Tibial nerve (tissue), 4 donors: ENCODE results near the gene COPZ1. TPM values are rescaled to one million over a fixed set of nuclear protein-coding genes. Genes with fewer than 3 reads are reported as not detected.

Experiments used
- DNase-seq, 2 donors: peaks; one replicate each; pipeline ENCODE4 v3.0.0-alpha.2; 2019; ENCODE audit warnings: low spot score in 2 of 2
- H3K27ac ChIP-seq, 4 donors: fragments of 200-600 bp; sonication (generic) in 3 of 4; one replicate each; pipeline ENCODE4 v1.5.1; 2017 to 2019; ENCODE audit warnings: mild to moderate bottlenecking in 1 of 4
- H3K27me3 ChIP-seq, 2 donors: fragments of 200-600 bp; sonication (generic) in 1 of 2; one replicate each; pipeline versions ENCODE4 v1.5.1 to v1.6.0; 2017 to 2019
- H3K36me3 ChIP-seq, 3 donors: fragments of 200-600 bp; sonication (generic); one replicate each; pipeline ENCODE4 v1.5.1; 2018 to 2019
- H3K4me1 ChIP-seq, 4 donors: fragments of 200-600 bp; sonication (generic) in 3 of 4; one replicate each; pipeline ENCODE4 v1.5.1; 2017 to 2019
- H3K4me3 ChIP-seq, 4 donors: fragments of 200-600 bp; sonication (generic) in 3 of 4; one replicate each; pipeline ENCODE4 v1.5.1; 2017 to 2019; ENCODE audit warnings: mild to moderate bottlenecking in 1 of 4, moderate library complexity in 1 of 4
- H3K9me3 ChIP-seq, 4 donors: fragments of 200-600 bp; sonication (generic) in 3 of 4; one replicate each; pipeline ENCODE4 v1.5.1; 2017 to 2019
- CTCF ChIP-seq, 5 experiments: fragments of 200-600 bp in 3 of 5; fragments of 450-650 bp in 2 of 5; sonication (generic) in 3 of 5; IDR thresholded peaks; one replicate each; pipeline ENCODE4 v1.5.1; 2016 to 2019; ENCODE audit warnings: antibody characterized with exemption in 5 of 5, mild to moderate bottlenecking in 3 of 5, moderate library complexity in 2 of 5
- EP300 ChIP-seq, 2 donors: sonication (generic); formaldehyde crosslinking; IDR thresholded peaks; one replicate each; pipeline ENCODE4 v1.6.1; 2017; ENCODE audit warnings: antibody characterized with exemption in 2 of 2, mild to moderate bottlenecking in 1 of 2
- POLR2A ChIP-seq, 2 donors: fragments of 450-650 bp; IDR thresholded peaks; one replicate each; pipeline ENCODE4 v1.6.1; 2017; ENCODE audit warnings: antibody characterized with exemption in 2 of 2, mild to moderate bottlenecking in 2 of 2, moderate library complexity in 2 of 2
- WGBS, 2 donors: methylation state at CpG; one replicate each; pipeline ENCODE4 v1.1.5; 2018; 5-methylcytosine and 5-hydroxymethylcytosine counted together
- total RNA-seq, 4 donors: library from RNA; depleted of rRNA; stranded (reverse); fragments of >200 nt; gene quantifications; one replicate each; pipeline ENCODE4 v1.1.0, GENCODE V29; 2016

The COPZ1 gene
- total RNA-seq, 4 donors from 2014 or later = 38.0 to 52.0 (median 43.6) TPM

- TF ChIP-seq POLR2A (IDR thresholded peaks at IDR 0.05) (no peak), CTCF (IDR thresholded peaks at IDR 0.05) (no peak)
- no peaks in the 10 kb centered on the region for H3K9me3 ChIP-seq
- H3K4me3 ChIP-seq = no peak overlapping the region
- H3K27me3 ChIP-seq = no peaks in the 10 kb centered on the region
- 79 to 84% methylated on average over 3 of the region's 3 CpGs for WGBS, 2 donors
- no peak for DNase-seq
- H3K36me3 ChIP-seq = no peaks in the 10 kb centered on the region
- H3K4me1 ChIP-seq = peaks cover 0 to 33% (median 11%) of the 10 kb centered on the region in 4 donors
- H3K27ac ChIP-seq = peak overlapping the region in 1 of 4 donors; percentile 46
Observed at GRCh38 chr12:54383041-54383609, 58.2 kb downstream of the COPZ1 start.

- WGBS, 2 donors = 77 to 100% methylated on average over 1 of the region's 1 CpG
- Histone ChIP-seq H3K36me3 (no peaks in the 10 kb centered on the region), H3K27me3 (no peaks in the 10 kb centered on the region), H3K4me1 (peaks cover 0 to 22% (median 7%) of the 10 kb centered on the region in 4 donors), H3K4me3 (peak within 1 kb of the TSS in 1 of 4 donors; percentile 16), H3K27ac (peak within 1 kb of the TSS in 3 of 4 donors; percentile 54 to 75 (median 56)), H3K9me3 (no peaks in the 10 kb centered on the region)
- no peak for DNase-seq
- TF ChIP-seq POLR2A (IDR thresholded peaks at IDR 0.05) (no peak), EP300 (IDR thresholded peaks at IDR 0.05) (peak in 1 of 2 donors; percentile 8)
Observed at GRCh38 chr12:54384591-54385041, 59.7 kb downstream of the COPZ1 start, which contains the start of gene ZNF385A. TSS of gene ZNF385A (minus strand) at chr12:54384733. CDS start at chr12:54384514, 219 bp downstream.

- DNase-seq = no peak
- no peak for TF ChIP-seq CTCF (IDR thresholded peaks at IDR 0.05)
- TF ChIP-seq EP300 (IDR thresholded peaks at IDR 0.05) = no peak
- no peak for TF ChIP-seq POLR2A (IDR thresholded peaks at IDR 0.05)
- WGBS, 2 donors = 42 to 61% methylated on average over 8 to 10 of the region's 10 CpGs
- Histone ChIP-seq H3K4me3 (no peak overlapping the region), H3K36me3 (no peaks in the 10 kb centered on the region), H3K27ac (peak overlapping the region in 3 of 4 donors; percentile 54 to 75 (median 56)), H3K9me3 (no peaks in the 10 kb centered on the region), H3K27me3 (no peaks in the 10 kb centered on the region), H3K4me1 (peaks cover 0 to 19% (median 6%) of the 10 kb centered on the region in 4 donors)
Observed at GRCh38 chr12:54385251-54385914, 60.5 kb downstream of the COPZ1 start.

- WGBS, 2 donors = 76 to 81% methylated on average over 3 of the region's 3 CpGs
- Histone ChIP-seq H3K27ac (peak overlapping the region in 1 of 4 donors; percentile 11), H3K36me3 (no peaks in the 10 kb centered on the region), H3K4me3 (no peak overlapping the region), H3K9me3 (no peaks in the 10 kb centered on the region), H3K27me3 (no peaks in the 10 kb centered on the region), H3K4me1 (peaks cover 0 to 28% (median 11%) of the 10 kb centered on the region in 4 donors)
- DNase-seq = no peak
- TF ChIP-seq POLR2A (IDR thresholded peaks at IDR 0.05) (no peak), CTCF (IDR thresholded peaks at IDR 0.05) (no peak), EP300 (IDR thresholded peaks at IDR 0.05) (no peak)
Observed at GRCh38 chr12:54386403-54387113, 61.6 kb downstream of the COPZ1 start.

GRCh38 chr12:54387114-54387467, 62.2 kb downstream of the COPZ1 start:
- no peaks in the 10 kb centered on the region for H3K27me3 ChIP-seq
- H3K4me3 ChIP-seq = no peak overlapping the region
- no peaks in the 10 kb centered on the region for H3K9me3 ChIP-seq
- TF ChIP-seq EP300 (IDR thresholded peaks at IDR 0.05) (no peak), POLR2A (IDR thresholded peaks at IDR 0.05) (no peak), CTCF (IDR thresholded peaks at IDR 0.05) (no peak)
- H3K36me3 ChIP-seq = no peaks in the 10 kb centered on the region
- peak overlapping the region in 1 of 4 donors; percentile 4 for H3K27ac ChIP-seq
- DNase-seq = no peak
- 89 to 90% methylated on average over 3 of the region's 3 CpGs for WGBS, 2 donors
- H3K4me1 ChIP-seq = peaks cover 0 to 30% (median 12%) of the 10 kb centered on the region in 4 donors
